Liver (tissue), 9 donors: ENCODE data around the gene CFAP57. TPM values are rescaled to one million over a fixed set of nuclear protein-coding genes. Genes with fewer than 3 reads are reported as not detected.

Source experiments
- DNase-seq: peaks from one replicate; pipeline ENCODE4 v3.0.0-alpha.2; 2017; ENCODE audit warnings: low spot score
- H3K27ac ChIP-seq, 2 donors: one replicate each; pipeline ENCODE4 v1.7.0; 2013; ENCODE audit warnings: inconsistent platforms in 2 of 2, low read length in 2 of 2, control low read depth in 1 of 2, low read depth in 1 of 2, mild to moderate bottlenecking in 1 of 2
- H3K27me3 ChIP-seq, 4 donors: one replicate each; pipeline versions ENCODE4 v1.6.1 to v1.7.0; 2013; ENCODE audit warnings: low read length in 3 of 4, inconsistent platforms in 1 of 4, mild to moderate bottlenecking in 1 of 4, moderate library complexity in 1 of 4; ENCODE audit not compliant: control insufficient read depth in 4 of 4, insufficient read depth in 4 of 4
- H3K36me3 ChIP-seq, 4 donors: one replicate each; pipeline versions ENCODE4 v1.6.1 to v1.7.0; 2013; ENCODE audit warnings: low read length in 3 of 4, mild to moderate bottlenecking in 3 of 4, low read depth in 1 of 4, moderate library complexity in 1 of 4; ENCODE audit not compliant: control insufficient read depth in 4 of 4, insufficient read depth in 3 of 4
- H3K4me1 ChIP-seq, 4 donors: one replicate each; pipeline versions ENCODE4 v1.6.1 to v1.7.0; 2013; ENCODE audit warnings: low read length in 3 of 4, mild to moderate bottlenecking in 3 of 4, moderate library complexity in 1 of 4; ENCODE audit not compliant: control insufficient read depth in 4 of 4, insufficient read depth in 4 of 4
- H3K4me3 ChIP-seq, 3 donors: one replicate each; pipeline versions ENCODE4 v1.6.1 to v1.7.0; 2013; ENCODE audit warnings: low read length in 3 of 3, control low read depth in 1 of 3, low read depth in 1 of 3, mild to moderate bottlenecking in 1 of 3
- H3K9ac ChIP-seq, 2 donors: one replicate each; pipeline ENCODE4 v1.7.0; 2013; ENCODE audit warnings: low read length in 2 of 2, mild to moderate bottlenecking in 2 of 2, moderate library complexity in 2 of 2, control low read depth in 1 of 2, low read depth in 1 of 2
- H3K9me3 ChIP-seq, 4 donors: one replicate each; pipeline versions ENCODE4 v1.6.1 to v1.7.0; 2013; ENCODE audit warnings: low read length in 3 of 4; ENCODE audit not compliant: control insufficient read depth in 4 of 4
- ATF3 ChIP-seq: IDR thresholded peaks from 2 replicates; pipeline ENCODE4 v1.6.1; 2016; ENCODE audit warnings: antibody characterized with exemption
- CTCF ChIP-seq: fragments of 150-350 bp; IDR thresholded peaks from 2 replicates; pipeline ENCODE4 v1.5.1; 2017; ENCODE audit warnings: improper control_type of control experiment, low read depth, low read length; ENCODE audit not compliant: missing input control
- EGR1 ChIP-seq, 2 donors: IDR thresholded peaks; 2 replicates each; pipeline ENCODE4 v1.6.1; 2016 to 2018; ENCODE audit warnings: antibody characterized with exemption in 2 of 2, low read depth in 2 of 2
- FOXA1 ChIP-seq: IDR thresholded peaks from 2 replicates; pipeline ENCODE4 v1.6.1; 2016; ENCODE audit warnings: antibody characterized with exemption
- FOXA2 ChIP-seq: IDR thresholded peaks from 2 replicates; pipeline ENCODE4 v1.6.1; 2016; ENCODE audit warnings: antibody characterized with exemption
- GABPA ChIP-seq, 2 donors: IDR thresholded peaks in 1 of 2; conservative IDR thresholded peaks in 1 of 2; 2 replicates each; pipeline ENCODE4 v1.6.1; 2016; ENCODE audit warnings: antibody characterized with exemption in 2 of 2, mild to moderate bottlenecking in 1 of 2, moderate library complexity in 1 of 2
- HNF4A ChIP-seq, 2 donors: conservative IDR thresholded peaks; 2 replicates each; pipeline ENCODE4 v1.6.1; 2016; ENCODE audit warnings: antibody characterized with exemption in 2 of 2, mild to moderate bottlenecking in 2 of 2
- HNF4G ChIP-seq: IDR thresholded peaks from 2 replicates; pipeline ENCODE4 v1.6.1; 2016; ENCODE audit warnings: antibody characterized with exemption
- JUND ChIP-seq, 2 donors: IDR thresholded peaks; 2 replicates each; pipeline ENCODE4 v1.6.1; 2016; ENCODE audit warnings: antibody characterized with exemption in 2 of 2
- MAX ChIP-seq: IDR thresholded peaks from 2 replicates; pipeline ENCODE4 v1.6.1; 2016; ENCODE audit warnings: antibody characterized with exemption
- NR2F2 ChIP-seq: IDR thresholded peaks from 2 replicates; pipeline ENCODE4 v1.6.1; 2016; ENCODE audit warnings: antibody characterized with exemption
- RAD21 ChIP-seq, 2 donors: IDR thresholded peaks; 2 replicates each; pipeline ENCODE4 v1.6.1; 2016; ENCODE audit warnings: antibody characterized with exemption in 2 of 2, mild to moderate bottlenecking in 2 of 2
- REST ChIP-seq: IDR thresholded peaks from 2 replicates; pipeline ENCODE4 v1.6.1; 2016; ENCODE audit warnings: antibody characterized with exemption, mild to moderate bottlenecking
- RXRA ChIP-seq, 2 donors: IDR thresholded peaks; 2 replicates each; pipeline ENCODE4 v1.6.1; 2017 to 2018; ENCODE audit warnings: antibody characterized with exemption in 2 of 2, mild to moderate bottlenecking in 1 of 2
- SP1 ChIP-seq: IDR thresholded peaks from 2 replicates; pipeline ENCODE4 v1.6.1; 2018; ENCODE audit warnings: antibody characterized with exemption, mild to moderate bottlenecking
- TAF1 ChIP-seq: conservative IDR thresholded peaks from 2 replicates; pipeline ENCODE4 v1.6.1; 2016; ENCODE audit warnings: antibody characterized with exemption, mild to moderate bottlenecking
- YY1 ChIP-seq: IDR thresholded peaks from 2 replicates; pipeline ENCODE4 v1.6.1; 2016; ENCODE audit warnings: antibody characterized with exemption, mild to moderate bottlenecking
- ZBTB33 ChIP-seq: IDR thresholded peaks from 2 replicates; pipeline ENCODE4 v1.6.1; 2016; ENCODE audit warnings: antibody characterized with exemption
- WGBS: extraction: QIAGEN DNeasy Blood & Tissue Kit; methylation state at CpG from one replicate; pipeline ENCODE4 v1.1.7; 2013; 5-methylcytosine and 5-hydroxymethylcytosine counted together
- polyA plus RNA-seq, 2 donors: library from polyadenylated mRNA; stranded (reverse) in 1 of 2; unstranded in 1 of 2; fragments of 200-250 nt in 1 of 2; fragments of >200 nt in 1 of 2; fragmentation: Nextera tagmentation in 1 of 2; extraction: Ambion mirVana in 1 of 2; gene quantifications; one replicate each; pipeline versions ENCODE4 v1.2.1 to v1.2.3, GENCODE V29; 2013 to 2015
- total RNA-seq, 2 donors: library from RNA; depleted of rRNA; stranded (reverse); fragments of >200 nt; gene quantifications; one replicate each; pipeline ENCODE4 v1.2.3, GENCODE V29; 2014
- donor health status: healthy.
- donor health status: healthy.
- donor health status: healthy.
- donor health status: healthy.
- donor health status: healthy.

CFAP57 gene
- total and polyA plus RNA-seq, 4 donors: under 0.01 to 14.5 (median 0.10) TPM

GRCh38 chr1:43237121-43237520, 65.0 kb downstream of the CFAP57 start:
- Histone ChIP-seq H3K27me3 (no peaks in the 10 kb centered on the region), H3K9me3 (no peaks in the 10 kb centered on the region), H3K36me3 (no peaks in the 10 kb centered on the region), H3K4me1 (peaks cover 17 to 93% (median 82%) of the 10 kb centered on the region in 4 donors), H3K27ac (peak overlapping the region in 1 of 2 donors; percentile 6), H3K4me3 (no peak overlapping the region), H3K9ac (peak overlapping the region in 1 of 2 donors; percentile 19)
- WGBS: 36% methylated on average over 1 of the region's 1 CpG
- no peak for TF ChIP-seq HNF4G
- no peak for TF ChIP-seq TAF1
- no peak for TF ChIP-seq CTCF
- TF ChIP-seq JUND (IDR thresholded peaks at IDR 0.05): no peak
- no peak for TF ChIP-seq FOXA1
- TF ChIP-seq GABPA (IDR thresholded peaks at IDR 0.05 in 1 of 2, conservative IDR thresholded peaks at IDR 0.05 in 1 of 2): no peak
- TF ChIP-seq YY1: no peak
- no peak for TF ChIP-seq NR2F2
- no peak for TF ChIP-seq EGR1 (IDR thresholded peaks at IDR 0.05; ENCODE audit: low read depth in 2 of 2)
- no peak for TF ChIP-seq REST
- TF ChIP-seq FOXA2: no peak
- TF ChIP-seq SP1: no peak
- TF ChIP-seq RAD21 (IDR thresholded peaks at IDR 0.05): no peak
- TF ChIP-seq HNF4A (conservative IDR thresholded peaks at IDR 0.05): no peak
- no peak for TF ChIP-seq RXRA (IDR thresholded peaks at IDR 0.05)
- TF ChIP-seq ZBTB33: no peak
- TF ChIP-seq ATF3: no peak
- no peak for TF ChIP-seq MAX
- DNase-seq: no peak
